Activated CD4-positive, alpha-beta T cell treated with anti-CD3 and anti-CD28 coated beads for 1 hour (primary cell): Measurements from ENCODE around the gene DAAM1.

ENCODE experiments used
- DNase-seq: peaks from one replicate; pipeline ENCODE4 v3.0.0-alpha.2; 2020

The DAAM1 gene

DNA sequence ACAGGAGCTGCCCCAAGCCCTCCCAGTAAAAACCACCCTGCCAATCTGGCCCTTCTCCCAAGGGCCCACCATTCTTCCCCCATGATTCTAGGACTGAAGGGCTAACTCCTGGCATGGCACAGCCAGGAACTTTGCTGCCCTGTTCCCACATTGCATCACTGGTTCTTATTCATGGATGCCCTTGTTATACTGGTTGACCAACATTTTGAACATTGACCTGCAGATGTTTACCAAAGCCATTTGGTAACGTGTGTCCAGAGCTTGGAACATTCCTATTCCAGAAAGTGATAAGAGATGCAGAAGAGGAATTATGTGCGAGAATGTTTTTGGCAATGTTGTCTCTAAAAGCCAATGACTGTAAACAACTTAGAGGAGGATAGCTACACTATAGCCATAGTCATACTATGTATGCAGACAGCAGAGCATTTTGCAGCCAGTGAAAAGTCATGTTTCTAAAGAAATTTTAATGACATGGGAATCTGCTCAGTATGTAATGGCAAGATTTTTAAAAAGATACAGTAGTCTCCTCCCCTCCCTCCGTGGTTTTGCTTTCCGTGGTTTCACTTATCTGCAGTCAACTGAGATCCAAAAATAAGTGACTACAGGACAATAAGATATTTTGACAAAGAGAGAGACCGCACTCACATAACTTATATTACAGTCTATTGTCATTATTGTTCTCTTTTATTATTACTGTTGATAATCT lies 108.8 kb downstream of the DAAM1 start:
- DNase-seq: no peak

DNA sequence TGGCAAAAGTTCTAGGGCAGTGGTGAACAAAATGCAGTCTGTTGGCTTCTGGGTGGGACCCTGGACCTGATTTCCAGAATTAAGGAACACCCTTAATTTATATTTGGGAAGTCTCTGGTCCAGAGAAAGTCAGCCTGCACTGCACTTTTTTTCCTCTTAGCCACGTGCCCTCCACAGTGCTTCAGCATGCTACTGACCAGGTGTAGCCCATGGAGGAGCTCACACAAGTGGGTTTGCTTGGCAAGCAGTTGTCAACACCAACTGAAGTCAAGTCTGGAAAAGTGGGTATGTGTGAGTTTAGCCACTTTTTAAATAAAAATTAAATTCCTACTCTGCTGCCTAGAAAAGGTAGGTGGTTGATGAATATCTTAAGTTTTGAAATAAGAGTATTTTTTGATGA lies 111.3 kb downstream of the DAAM1 start:
- DNase-seq: no peak

DNA sequence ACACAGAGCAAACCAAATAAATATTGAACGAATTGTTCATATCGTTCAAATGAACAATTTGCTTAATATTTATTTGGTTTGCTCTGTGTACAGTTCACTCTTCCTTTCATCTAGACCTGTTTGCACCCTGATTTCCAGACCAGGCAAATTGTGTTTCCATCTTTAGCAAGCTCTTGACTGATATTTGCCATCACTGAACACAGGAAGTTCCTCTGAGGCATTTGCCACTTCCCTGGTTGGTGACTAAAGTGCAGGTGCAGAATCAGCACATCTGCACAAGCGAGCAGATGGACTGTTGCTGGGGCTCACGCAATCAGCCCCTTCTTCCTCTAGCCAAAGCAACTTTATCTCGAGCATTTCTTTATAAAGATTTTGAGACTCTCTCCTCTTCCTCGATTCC lies 112.9 kb downstream of the DAAM1 start:
- DNase-seq: no peak

DNA sequence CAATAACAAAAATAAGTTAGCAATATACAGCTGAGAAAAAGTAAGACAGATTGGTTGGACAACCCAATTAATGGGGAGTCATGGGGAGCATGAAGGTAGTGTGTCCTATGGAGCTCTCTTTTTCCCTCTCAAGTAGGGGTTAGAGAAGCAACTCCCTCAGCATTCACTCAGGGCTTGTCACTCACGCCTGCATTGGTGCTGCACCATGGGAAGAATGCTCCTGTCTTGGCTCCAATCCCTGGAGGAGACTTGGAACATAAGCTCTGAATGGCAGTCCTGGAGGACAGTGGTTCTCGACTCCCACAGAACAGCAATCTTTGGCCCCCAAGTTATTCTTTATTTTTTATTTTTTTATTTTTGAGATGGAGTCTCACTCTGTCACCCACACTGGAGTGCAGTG lies 113.8 kb downstream of the DAAM1 start:
- no peak for DNase-seq

DNA sequence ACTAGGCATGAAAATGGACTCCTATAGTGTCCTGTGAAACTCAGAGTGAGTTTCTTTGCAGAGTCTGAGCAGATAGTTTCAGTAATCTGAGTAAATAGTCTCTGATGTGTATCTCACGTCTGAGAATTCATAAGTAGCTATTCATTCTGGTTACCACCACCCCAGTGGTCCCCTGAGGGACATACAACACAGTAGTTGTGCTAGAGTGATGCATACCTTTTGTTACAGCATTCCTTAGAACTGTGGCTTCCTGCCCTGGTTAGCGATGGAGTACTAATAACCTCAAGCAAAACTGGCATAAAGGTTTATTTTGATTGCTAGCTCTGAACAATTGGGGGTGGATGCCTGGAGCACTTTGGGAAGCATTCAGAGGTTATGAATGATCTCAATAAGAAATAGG lies 114.7 kb downstream of the DAAM1 start:
- no peak for DNase-seq

DNA sequence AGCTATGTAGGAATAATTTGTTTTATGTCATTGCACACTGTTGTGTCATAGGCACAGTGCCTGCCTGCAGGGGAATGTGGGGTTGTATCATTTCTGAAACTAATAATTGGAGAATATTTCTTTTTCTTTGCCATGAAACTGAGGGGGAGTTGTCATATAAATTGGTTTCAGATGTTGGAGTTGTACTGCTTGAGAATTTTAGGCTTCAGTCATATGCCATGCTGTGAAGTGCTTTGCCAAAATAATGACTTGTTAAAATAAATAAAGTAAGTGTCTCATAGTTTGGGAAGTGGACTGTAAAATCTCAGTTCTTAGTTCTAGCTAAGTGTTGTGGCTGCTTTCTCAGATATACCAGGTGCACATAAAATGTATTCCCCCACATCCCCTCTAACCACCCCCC lies 116.8 kb downstream of the DAAM1 start:
- DNase-seq: no peak

DNA sequence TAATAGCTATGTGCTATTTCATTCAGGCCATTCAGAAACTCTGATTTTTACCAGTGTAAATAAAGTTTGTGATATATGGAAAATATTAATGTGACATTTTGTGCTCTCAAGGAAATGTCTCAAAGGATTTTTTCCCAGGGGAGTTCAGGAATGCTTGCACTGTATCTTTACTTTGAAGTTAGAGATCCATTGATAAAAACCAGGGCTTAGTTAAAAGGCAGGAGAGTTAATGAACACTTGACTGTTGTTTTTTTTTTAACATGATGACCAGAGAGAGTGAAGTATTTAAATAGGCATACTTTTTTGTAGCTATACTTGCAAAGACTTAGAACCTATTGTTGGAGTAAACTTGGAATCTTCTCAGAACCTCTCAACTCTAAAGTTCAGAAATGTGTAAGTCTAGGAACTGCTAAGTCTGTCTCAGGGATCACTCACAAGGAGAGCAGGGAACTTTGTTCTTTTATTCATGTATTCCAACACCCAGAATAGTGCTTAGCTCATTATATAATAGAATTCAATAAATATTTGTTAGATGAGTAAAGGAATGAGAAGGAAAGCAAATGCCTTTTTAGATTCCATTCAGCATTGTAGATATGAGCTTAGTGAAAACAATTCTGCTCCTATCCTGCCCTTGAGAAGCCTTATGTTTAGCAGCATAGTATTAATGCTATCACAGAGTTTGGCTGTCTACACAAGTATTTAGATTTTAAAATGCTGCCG lies 117.5 kb downstream of the DAAM1 start:
- DNase-seq: no peak

DNA sequence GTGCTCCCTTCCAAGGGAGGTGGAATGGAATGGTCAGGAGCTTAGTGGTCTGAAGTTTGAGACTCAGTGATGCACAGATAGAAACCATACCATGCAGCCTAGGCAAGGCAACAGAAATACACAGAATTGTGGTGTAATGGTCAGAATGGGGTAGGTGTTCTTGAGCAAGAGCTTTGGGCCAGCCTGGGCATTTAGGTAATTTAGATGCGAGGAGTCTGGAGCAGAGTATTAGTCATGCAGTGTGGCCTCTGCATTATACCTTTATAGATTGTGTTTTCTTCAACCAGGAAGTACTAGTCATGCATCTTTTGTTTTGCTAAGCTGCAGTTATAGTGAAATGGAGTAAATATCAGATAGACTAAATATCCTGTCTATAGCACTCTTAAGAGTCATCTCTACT lies 118.3 kb downstream of the DAAM1 start:
- DNase-seq: no peak

DNA sequence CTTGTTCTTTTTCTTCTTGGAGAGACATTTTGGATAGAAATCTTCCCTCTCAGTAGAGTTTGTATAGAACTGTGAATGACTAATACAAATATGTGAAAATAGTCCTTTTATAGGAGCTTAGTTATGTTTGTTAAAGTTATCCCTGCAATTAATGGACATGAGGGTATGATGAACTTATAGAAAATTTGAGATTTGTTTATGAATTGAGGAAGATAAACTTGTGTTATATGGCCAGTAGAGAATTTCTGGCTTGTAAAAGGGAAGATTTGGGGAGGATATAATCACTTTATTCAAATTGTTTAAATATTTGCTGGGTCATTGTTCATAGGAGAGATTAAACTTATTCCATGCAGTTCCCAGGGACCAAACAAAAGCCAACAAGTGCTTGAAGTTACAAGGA lies 119.6 kb downstream of the DAAM1 start:
- DNase-seq: no peak

DNA sequence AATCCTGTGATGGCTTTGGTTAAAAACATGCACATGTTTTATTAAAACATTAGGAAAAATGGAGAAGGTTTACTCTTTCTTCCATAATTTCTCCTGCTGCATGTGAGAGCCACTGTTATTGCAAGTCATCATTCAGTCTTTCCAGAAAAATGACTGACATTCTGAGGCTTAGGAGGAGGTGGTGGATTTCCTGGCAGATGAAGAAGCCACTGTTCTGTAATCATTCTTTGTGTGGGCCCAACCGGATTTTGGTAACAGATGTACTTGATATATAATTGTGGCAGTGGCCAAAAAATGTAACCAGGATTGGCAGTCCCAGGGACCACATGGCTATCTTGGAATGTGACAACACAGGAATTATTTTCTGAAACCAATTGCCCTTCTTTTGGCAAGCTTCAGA lies 120.2 kb downstream of the DAAM1 start:
- no peak for DNase-seq

DNA sequence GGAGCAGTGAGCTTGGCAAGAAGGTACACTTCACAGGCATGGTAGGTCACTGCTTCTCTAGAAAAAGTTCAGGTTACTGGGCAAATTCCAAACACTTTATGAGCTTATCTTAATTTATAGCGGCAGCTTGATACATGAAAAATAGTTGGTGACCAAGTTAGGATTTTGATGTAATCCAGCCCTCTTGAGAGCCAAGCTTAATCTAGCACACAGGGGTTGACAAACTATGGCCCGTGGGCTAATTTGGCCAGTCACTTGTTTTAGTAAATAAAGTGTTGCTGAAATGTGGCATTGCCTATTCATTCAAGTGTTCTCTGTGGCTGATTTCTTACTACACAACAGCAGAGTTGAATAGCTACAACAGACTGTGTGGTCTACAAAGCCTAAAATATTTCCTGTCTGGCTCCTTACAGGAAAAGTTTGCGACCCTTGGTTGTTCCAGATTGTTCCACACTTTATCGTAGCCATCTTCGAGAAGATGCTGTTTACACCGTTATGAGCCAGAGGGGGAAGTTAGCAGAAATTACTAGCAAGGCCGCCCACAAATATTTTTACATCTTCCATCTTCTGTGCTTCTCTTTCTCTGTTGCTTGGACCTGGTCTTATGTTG lies 120.9 kb downstream of the DAAM1 start:
- no peak for DNase-seq

DNA sequence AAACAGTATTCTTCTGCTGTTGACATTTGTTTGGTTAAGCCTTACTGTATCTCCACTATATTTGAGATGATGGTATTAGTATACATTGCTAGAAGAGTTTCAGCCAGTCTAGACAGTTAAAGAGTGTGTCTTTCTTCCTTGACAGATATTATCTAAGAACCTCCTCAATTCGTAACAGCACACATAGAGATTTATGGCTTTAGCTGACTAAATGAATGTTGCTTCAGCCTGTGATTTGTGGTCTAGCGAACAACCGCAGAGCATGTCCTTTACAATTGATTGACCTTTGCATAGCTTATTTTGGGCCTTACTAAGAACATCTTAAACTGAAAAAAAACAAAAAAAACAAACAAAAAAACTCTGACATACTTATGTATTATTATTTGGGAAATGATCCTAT lies 122.2 kb downstream of the DAAM1 start:
- no peak for DNase-seq

DNA sequence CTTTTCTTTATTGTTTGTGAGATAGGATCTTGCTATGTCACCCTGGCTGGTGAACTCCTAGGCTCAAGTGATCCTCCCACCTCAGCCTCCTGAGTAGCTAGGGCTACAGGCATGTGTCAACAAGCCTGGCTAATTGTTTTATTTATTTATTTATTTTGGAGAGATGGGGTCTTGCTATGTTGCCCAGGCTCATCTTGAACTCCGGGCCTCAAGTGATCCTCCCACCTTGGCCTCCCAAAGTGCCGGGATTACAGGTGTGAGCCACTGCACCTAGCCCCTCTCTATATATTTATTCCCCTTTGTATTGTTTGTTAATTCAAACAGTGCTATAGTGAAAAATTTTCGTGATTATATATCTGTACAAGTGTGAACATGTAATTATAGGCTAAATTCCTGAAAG lies 123.3 kb downstream of the DAAM1 start:
- DNase-seq: no peak

DNA sequence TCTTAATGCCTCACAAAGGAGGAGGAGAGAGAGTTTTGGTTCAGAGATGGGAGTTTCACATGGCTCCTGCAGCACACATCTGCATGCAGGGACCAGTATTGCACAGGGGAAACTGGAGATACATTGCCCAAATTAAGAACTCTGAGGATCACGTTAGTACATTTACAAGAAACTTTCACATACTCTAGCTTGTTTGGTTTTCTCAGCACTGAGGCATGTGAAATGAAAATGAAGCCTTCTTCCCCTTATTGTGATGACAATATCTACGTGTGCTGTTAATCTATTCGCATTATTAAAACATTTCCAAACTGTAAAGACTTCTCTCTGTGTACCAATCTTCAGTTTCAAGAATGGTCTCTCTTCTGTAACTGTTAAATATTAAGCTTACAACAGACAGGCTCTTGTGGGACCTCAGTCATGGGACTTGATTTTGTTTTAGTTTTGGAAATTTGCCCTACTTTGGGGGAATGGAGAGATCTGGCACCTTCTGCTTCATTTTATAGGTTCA lies 124.7 kb downstream of the DAAM1 start:
- no peak for DNase-seq

DNA sequence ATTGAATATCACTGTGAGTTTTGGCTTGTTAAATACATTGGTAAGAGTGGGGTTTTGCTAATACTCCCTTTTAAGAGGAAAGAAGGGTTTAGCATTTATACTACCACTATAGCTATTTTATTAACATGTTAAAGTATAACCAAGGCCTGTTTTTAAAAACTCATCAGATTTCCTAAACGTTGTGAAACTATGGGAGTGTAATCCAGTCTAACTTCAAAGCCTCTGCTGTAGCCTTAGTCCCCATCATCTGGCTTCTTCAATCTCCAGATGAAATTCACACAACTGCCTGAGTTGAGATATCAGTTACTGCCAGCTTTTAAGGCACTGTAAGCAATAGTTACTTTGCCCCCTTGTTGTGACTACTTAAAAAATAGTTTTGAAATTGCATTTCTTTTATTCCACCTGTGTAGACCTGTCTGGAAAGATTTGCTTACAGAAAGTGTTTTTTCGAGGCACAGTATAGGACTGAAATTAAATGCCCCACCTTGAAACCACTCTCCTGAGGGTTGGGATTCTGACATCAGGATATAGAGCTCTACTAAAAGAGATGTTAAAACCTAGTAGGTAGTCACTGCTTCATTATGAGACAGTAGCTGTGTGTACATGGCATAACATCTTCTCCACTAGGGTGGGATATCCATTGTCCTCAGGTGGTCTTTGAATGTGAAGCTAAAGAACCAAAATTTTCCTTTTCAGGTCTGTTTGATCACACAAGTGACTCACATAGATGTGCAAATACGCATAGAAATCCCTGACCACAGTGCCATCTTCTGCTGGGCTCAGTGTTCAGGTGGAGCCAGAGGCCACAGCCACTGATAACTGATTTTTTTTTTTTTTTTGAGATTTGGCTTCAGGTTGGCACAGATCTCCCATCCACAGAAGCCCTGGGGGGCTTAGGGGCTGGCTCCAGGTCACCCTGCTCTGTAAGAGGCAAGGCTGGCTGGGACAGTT lies 125.5 kb downstream of the DAAM1 start:
- no peak for DNase-seq

DNA sequence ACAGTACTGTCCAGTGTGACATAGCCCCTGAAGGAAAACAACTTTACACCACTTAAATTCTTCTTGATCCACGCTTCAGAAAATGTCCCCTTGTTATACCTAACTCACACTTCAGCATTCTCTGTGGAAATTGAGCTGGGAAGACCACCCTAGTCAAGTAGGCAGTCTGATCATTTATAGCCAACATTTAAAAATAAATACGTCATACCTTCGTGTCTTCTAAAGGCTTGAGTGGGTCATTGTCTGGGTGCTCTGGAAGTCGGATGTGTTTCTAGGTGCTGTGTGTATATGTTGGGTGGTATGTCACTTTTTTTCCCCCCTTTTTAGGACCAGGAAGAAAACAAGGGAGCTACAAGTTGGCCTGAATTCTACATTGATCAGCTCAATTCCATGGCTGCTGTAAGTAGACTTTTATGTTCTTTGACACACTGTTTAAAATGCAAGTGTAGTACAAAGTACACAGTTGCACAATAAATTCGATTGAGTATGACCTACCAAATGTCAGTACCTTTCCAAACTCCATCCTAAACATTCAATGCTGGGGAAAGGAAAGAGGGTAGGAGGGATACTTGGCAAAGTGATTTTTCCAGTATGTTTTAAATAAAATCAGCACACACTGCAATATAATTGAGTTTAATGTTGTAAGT lies 126.6 kb downstream of the DAAM1 start:
- no peak for DNase-seq

DNA sequence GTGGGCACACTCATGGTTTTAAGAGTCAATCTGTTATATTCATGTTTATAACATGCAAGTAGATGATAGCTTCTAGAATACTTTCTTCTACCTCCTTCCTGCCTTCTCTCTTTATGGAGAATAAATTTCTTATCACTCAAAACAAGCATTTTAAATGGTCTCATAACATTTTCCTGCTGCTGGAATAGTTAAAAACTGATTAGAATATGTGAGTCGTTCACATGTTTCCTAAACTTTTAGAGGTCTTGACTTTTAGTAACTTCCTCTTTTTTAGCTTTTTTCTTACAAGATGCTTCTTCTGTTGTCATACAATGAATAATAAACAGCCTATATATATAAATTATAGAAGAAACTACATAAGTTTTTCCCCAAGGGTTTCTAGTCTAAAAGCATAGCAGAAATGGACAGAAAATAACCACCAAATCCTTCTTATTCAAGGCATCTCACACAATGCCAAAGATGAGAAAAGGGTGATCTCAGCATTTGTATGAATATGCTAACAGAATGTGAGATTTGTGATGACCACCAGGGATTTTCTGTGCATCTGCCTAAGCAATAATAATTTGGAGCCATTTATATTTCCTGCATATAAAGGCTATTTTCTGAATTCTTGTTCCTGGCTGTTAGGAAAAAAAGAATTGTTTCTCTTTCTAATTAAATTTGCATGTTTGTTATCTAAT lies 127.8 kb downstream of the DAAM1 start:
- no peak for DNase-seq

DNA sequence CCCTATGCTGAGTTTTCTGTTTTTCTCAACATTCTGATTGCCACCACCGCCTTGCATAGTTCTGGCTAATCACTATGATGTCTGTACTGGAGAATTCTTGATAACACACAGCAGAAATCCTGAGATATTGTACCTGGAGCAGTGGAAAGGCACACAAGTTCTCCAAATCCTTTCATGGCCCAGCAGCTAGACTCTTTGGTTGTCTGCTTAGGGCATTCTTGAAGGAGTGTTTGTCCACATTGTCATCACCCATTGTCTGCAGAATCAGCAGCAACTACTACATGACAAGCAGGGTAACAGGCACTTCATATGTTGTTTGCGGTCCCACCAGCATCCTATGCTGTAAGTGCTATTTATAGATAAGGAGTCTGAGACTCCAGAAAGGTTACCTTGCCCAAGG lies 128.9 kb downstream of the DAAM1 start:
- no peak for DNase-seq

DNA sequence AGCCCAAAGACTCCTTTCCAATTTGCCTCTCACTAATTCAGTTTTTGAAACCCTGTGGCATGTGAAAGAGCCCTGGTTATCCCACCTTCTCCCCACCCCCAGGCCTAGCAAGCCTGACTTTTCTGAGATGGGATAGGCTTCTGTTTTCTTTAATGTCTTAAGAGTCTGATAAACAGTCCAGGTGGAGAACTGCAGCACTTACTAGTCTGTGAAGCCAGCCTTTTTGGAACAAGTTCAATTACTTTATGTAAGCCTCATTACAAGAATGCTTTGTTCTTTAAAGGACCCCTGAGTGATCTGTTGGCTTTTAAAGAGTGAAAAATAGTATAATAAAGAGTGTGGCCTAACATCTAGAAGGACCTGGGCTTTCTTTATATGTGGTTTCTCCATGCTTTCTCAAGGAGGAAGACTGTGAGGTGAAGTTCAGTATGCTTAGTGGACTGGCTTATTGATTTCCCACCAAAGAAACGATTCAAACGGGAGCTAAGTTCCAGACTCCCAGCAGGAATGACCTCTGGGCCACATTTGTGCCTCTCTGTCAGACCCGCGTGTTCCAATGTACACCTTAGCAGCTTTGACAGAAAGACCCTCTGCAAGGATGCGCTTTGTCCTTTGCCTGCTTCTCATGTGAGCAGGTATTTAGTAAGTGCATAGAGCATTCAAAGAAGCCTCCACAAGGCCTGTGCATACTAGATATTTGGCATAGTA lies 129.5 kb downstream of the DAAM1 start:
- no peak for DNase-seq

DNA sequence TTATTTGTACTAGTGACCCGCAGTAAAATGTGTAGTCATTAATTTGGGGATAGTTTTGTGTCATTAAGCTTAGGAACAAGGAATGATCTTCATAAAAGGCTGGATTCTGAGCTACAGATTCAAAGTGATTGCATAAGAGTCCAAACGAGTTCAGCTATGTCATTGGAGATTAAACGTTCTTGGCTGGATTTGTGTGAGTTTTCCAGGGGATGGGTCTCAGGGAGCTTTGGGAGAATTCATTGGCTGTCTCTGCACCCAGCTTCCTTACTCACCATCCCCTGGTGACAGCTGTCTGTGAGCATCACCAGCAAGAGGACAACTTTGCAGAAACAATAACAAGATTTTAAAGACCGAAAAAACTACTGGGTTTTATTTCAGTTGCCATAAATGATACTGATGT lies 130.4 kb downstream of the DAAM1 start:
- no peak for DNase-seq

DNA sequence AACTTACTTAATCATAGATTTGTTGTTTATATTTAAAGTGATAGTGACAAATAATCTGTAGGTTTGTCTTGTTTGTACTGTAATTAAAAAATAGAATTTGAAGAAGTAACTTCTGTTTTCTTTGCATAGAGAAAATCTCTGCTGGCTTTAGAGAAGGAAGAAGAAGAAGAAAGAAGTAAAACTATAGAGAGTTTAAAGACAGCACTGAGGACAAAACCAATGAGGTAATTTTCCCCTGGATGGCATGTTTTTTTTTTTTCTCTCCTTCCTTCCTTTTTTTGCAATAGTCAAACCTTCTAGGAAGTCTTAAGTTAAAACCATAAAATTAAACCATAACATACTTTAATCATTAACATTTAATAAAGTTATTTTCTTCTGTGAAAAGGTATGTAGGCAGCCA lies 131.9 kb downstream of the DAAM1 start:
- no peak for DNase-seq
